Tibial artery (tissue), 4 donors: ENCODE measurements around the gene SMIM29.

Experiments
- DNase-seq, 2 donors: peaks; one replicate each; pipeline ENCODE4 v3.0.0-alpha.2; 2019
- H3K27ac ChIP-seq, 2 donors: fragments of 200-600 bp; sonication (generic) in 1 of 2; 1 replicate in 1 of 2; 2 replicates in 1 of 2; pipeline ENCODE4 v1.5.1; 2018 to 2019; ENCODE audit warnings: mild to moderate bottlenecking in 1 of 2
- H3K27me3 ChIP-seq, 2 donors: fragments of 200-600 bp; sonication (generic) in 1 of 2; one replicate each; pipeline versions ENCODE4 v1.5.1 to v1.6.0; 2016 to 2019
- H3K36me3 ChIP-seq, 3 donors: fragments of 200-600 bp; sonication (generic) in 2 of 3; one replicate each; pipeline ENCODE4 v1.5.1; 2016 to 2019; ENCODE audit warnings: mild to moderate bottlenecking in 2 of 3
- H3K4me1 ChIP-seq, 4 donors: fragments of 200-600 bp; sonication (generic) in 2 of 4; 1 replicate in 3 of 4; 2 replicates in 1 of 4; pipeline ENCODE4 v1.5.1; 2016 to 2019
- H3K4me3 ChIP-seq, 2 donors: fragments of 200-600 bp; sonication (generic) in 1 of 2; 1 replicate in 1 of 2; 2 replicates in 1 of 2; pipeline ENCODE4 v1.5.1; 2018 to 2019; ENCODE audit warnings: mild to moderate bottlenecking in 2 of 2
- H3K9me3 ChIP-seq, 3 donors: fragments of 200-600 bp; sonication (generic) in 1 of 3; one replicate each; pipeline ENCODE4 v1.5.1; 2016 to 2019
- CTCF ChIP-seq, 2 experiments: fragments of 200-600 bp in 1 of 2; fragments of 450-650 bp in 1 of 2; IDR thresholded peaks; one replicate each; pipeline ENCODE4 v1.5.1; 2017 to 2019; ENCODE audit warnings: antibody characterized with exemption in 2 of 2, mild to moderate bottlenecking in 1 of 2, moderate library complexity in 1 of 2
- intact Hi-C: fragments of 100-400 bp; cut with DNase I; formaldehyde crosslinking; loops from one replicate; pipeline ENCODE4 v1.15.0; 2023; ENCODE audit warnings: low total_unique reads

Gene SMIM29

GRCh38 chr6:34200340-34200971, 48.4 kb downstream of the SMIM29 start:
- Histone ChIP-seq H3K27me3 (peaks cover 0 to 10% of the 10 kb centered on the region in 2 donors), H3K4me3 (no peak overlapping the region), H3K9me3 (no peaks in the 10 kb centered on the region), H3K4me1 (peaks cover 0 to 13% (median 8%) of the 10 kb centered on the region in 4 donors), H3K36me3 (no peaks in the 10 kb centered on the region), H3K27ac (no peak overlapping the region)
- no peak for TF ChIP-seq CTCF (IDR thresholded peaks at IDR 0.05)
- no peak for DNase-seq
- intact Hi-C loops: no loop called here

DNA sequence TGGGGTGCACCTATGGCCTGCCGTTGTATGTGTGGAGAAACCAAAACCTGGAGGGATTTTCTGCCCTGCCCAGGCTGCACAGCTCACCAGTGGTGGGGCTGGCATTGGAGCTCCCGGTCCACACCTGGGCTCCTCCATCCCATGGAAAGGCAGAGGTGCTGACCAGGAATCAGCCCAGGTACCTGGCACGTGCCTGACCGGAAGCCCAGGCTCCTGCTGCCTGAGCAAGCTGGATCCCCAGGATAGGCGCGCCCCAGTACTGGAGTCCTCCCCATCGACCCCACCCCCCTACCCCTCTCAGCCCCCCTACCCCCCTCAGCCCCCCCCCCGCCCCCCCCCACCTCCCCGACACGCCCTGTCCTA, 52.0 kb downstream of the SMIM29 start:
- no peak for DNase-seq
- Histone ChIP-seq H3K36me3 (no peaks in the 10 kb centered on the region), H3K9me3 (no peaks in the 10 kb centered on the region), H3K27ac (no peak overlapping the region), H3K4me1 (peaks cover 0 to 13% (median 8%) of the 10 kb centered on the region in 4 donors), H3K27me3 (no peaks in the 10 kb centered on the region), H3K4me3 (peak overlapping the region; percentile 44 to 56)
- intact Hi-C loops: loop anchor here (2.0 to 5.0 kb wide), 2 partner anchors 50 to 218 kb away; partner anchors contain the start of gene SMIM29
- TF ChIP-seq CTCF (IDR thresholded peaks at IDR 0.05): no peak
